ENCODE data around the gene MEF2A. TPM values are rescaled to one million over a fixed set of nuclear protein-coding genes. Genes with fewer than 3 reads are reported as not detected.

MEF2A gene
- total RNA-seq, 1 experiment from 2014 or later = 21.3 TPM

- no peak for TF ChIP-seq EZH2 (IDR thresholded peaks at IDR 0.05; ENCODE audit: low read length, unreplicated experiment)
- no peak for TF ChIP-seq EZH2phosphoT487 (IDR thresholded peaks at IDR 0.05; ENCODE audit: borderline replicate concordance, low read length)
- no peak for TF ChIP-seq CTCF (conservative IDR thresholded peaks at IDR 0.05; ENCODE audit: low read depth, low read length)
- H3K9ac ChIP-seq (ENCODE audit: low read length) = no peak overlapping the region
- POLR2A ChIA-PET (ENCODE audit: unreplicated experiment) = no interaction called here
- no peak overlapping the region for H2AFZ ChIP-seq (ENCODE audit: low read length)
- CTCF ChIA-PET = no interaction called here
- H3K27ac ChIP-seq (ENCODE audit: low read length) = no peak overlapping the region
- H3K4me1 ChIP-seq (ENCODE audit: insufficient read depth, low read length) = no peaks in the 10 kb centered on the region
- intact Hi-C loops (cut with micrococcal nuclease) = no loop called here
- H3K36me3 ChIP-seq (ENCODE audit: low read depth, low read length) = no peaks in the 10 kb centered on the region
- no peaks in the 10 kb centered on the region for H3K9me3 ChIP-seq (ENCODE audit: low read length)
- no peaks in the 10 kb centered on the region for H3K27me3 ChIP-seq (ENCODE audit: low read length)
- H3F3A ChIP-seq (ENCODE audit: low read length, unreplicated experiment) = no peaks in the 10 kb centered on the region
- BruUV-seq (replicated peaks) = no TSS peak
- H3K79me2 ChIP-seq (ENCODE audit: low read length) = no peaks in the 10 kb centered on the region
- no peak overlapping the region for H3K4me3 ChIP-seq (ENCODE audit: low read length)
- no peaks in the 10 kb centered on the region for H3K9me2 ChIP-seq (replicated peaks; ENCODE audit: low read length)
- H3K4me2 ChIP-seq (ENCODE audit: low read length) = no peak overlapping the region
- DNase-seq (no peak), ATAC-seq (no peak)
- H4K20me1 ChIP-seq (ENCODE audit: low read length) = no peaks in the 10 kb centered on the region
These were observed 23.0 kb upstream of the MEF2A start for GRCh38 chr15:99542828-99543227.

- H3K4me2 ChIP-seq (ENCODE audit: low read length) = no peak overlapping the region
- intact Hi-C loops (cut with micrococcal nuclease) = no loop called here
- H3K9me2 ChIP-seq (replicated peaks; ENCODE audit: low read length) = no peaks in the 10 kb centered on the region
- no peaks in the 10 kb centered on the region for H3F3A ChIP-seq (ENCODE audit: low read length, unreplicated experiment)
- no TSS peak for BruUV-seq (replicated peaks)
- H3K9me3 ChIP-seq (ENCODE audit: low read length) = no peaks in the 10 kb centered on the region
- H4K20me1 ChIP-seq (ENCODE audit: low read length) = no peaks in the 10 kb centered on the region
- CTCF ChIA-PET = no interaction called here
- no peaks in the 10 kb centered on the region for H3K4me1 ChIP-seq (ENCODE audit: insufficient read depth, low read length)
- ATAC-seq (no peak), DNase-seq (no peak)
- H2AFZ ChIP-seq (ENCODE audit: low read length) = no peak overlapping the region
- H3K9ac ChIP-seq (ENCODE audit: low read length) = no peak overlapping the region
- no peak overlapping the region for H3K27ac ChIP-seq (ENCODE audit: low read length)
- POLR2A ChIA-PET (ENCODE audit: unreplicated experiment) = no interaction called here
- H3K36me3 ChIP-seq (ENCODE audit: low read depth, low read length) = no peaks in the 10 kb centered on the region
- no peaks in the 10 kb centered on the region for H3K79me2 ChIP-seq (ENCODE audit: low read length)
- H3K4me3 ChIP-seq (ENCODE audit: low read length) = no peak overlapping the region
- H3K27me3 ChIP-seq (ENCODE audit: low read length) = no peaks in the 10 kb centered on the region
- TF ChIP-seq EZH2phosphoT487 (IDR thresholded peaks at IDR 0.05; ENCODE audit: borderline replicate concordance, low read length) = no peak
- no peak for TF ChIP-seq EZH2 (IDR thresholded peaks at IDR 0.05; ENCODE audit: low read length, unreplicated experiment)
- no peak for TF ChIP-seq CTCF (conservative IDR thresholded peaks at IDR 0.05; ENCODE audit: low read depth, low read length)
These were observed 20.2 kb upstream of the MEF2A start for GRCh38 chr15:99545605-99546004.

GRCh38 chr15:99546441-99547100 lies 19.2 kb upstream of the MEF2A start:
- no peak for ATAC-seq
- Histone ChIP-seq H3K36me3 (ENCODE audit: low read depth, low read length) (no peaks in the 10 kb centered on the region), H3K4me1 (ENCODE audit: insufficient read depth, low read length) (no peaks in the 10 kb centered on the region), H2AFZ (ENCODE audit: low read length) (no peak overlapping the region), H3K4me2 (ENCODE audit: low read length) (no peak overlapping the region), H3K9ac (ENCODE audit: low read length) (no peak overlapping the region), H3K27ac (ENCODE audit: low read length) (no peak overlapping the region), H3K27me3 (ENCODE audit: low read length) (no peaks in the 10 kb centered on the region), H3K79me2 (ENCODE audit: low read length) (no peaks in the 10 kb centered on the region), H3F3A (ENCODE audit: low read length, unreplicated experiment) (no peaks in the 10 kb centered on the region), H3K9me2 (replicated peaks; ENCODE audit: low read length) (no peaks in the 10 kb centered on the region), H4K20me1 (ENCODE audit: low read length) (no peaks in the 10 kb centered on the region), H3K9me3 (ENCODE audit: low read length) (no peaks in the 10 kb centered on the region), H3K4me3 (ENCODE audit: low read length) (no peak overlapping the region)
- CTCF ChIA-PET = no interaction called here
- POLR2A ChIA-PET (ENCODE audit: unreplicated experiment) = no interaction called here
- DNase-seq = no peak
- intact Hi-C loops (cut with micrococcal nuclease) = no loop called here
- TF ChIP-seq EZH2 (IDR thresholded peaks at IDR 0.05; ENCODE audit: low read length, unreplicated experiment) (no peak), CTCF (conservative IDR thresholded peaks at IDR 0.05; ENCODE audit: low read depth, low read length) (no peak)
- no TSS peak for BruUV-seq (replicated peaks)
